Adrenal gland (tissue), 12 donors: ENCODE results near the gene HAPSTR1. TPM values are rescaled to one million over a fixed set of nuclear protein-coding genes. Genes with fewer than 3 reads are reported as not detected.
A peak's percentile ranks its signal among the peaks of the same experiment; 100 is the strongest.

Source experiments
- DNase-seq, 7 donors: peaks; one replicate each; pipeline ENCODE4 v3.0.0-alpha.2; 2019 to 2020
- H3K27ac ChIP-seq, 5 donors: fragments of 200-600 bp; sonication (generic) in 4 of 5; 1 replicate in 3 of 5; 2 replicates in 2 of 5; pipeline versions ENCODE4 v1.5.1 to v1.8.0; 2016 to 2020; ENCODE audit warnings: mild to moderate bottlenecking in 1 of 5
- H3K27me3 ChIP-seq: fragments of 200-600 bp; 2 replicates; pipeline ENCODE4 v1.8.0; 2021
- H3K36me3 ChIP-seq, 2 donors: fragments of 200-600 bp; replicated peaks in 1 of 2; 1 replicate in 1 of 2; 2 replicates in 1 of 2; pipeline versions ENCODE4 v1.5.1 to v1.8.0; 2018 to 2022
- H3K4me1 ChIP-seq, 2 donors: fragments of 200-600 bp; replicated peaks in 1 of 2; 1 replicate in 1 of 2; 2 replicates in 1 of 2; pipeline versions ENCODE4 v1.5.1 to v1.8.0; 2018 to 2021
- H3K4me3 ChIP-seq, 4 donors: fragments of 200-600 bp; sonication (generic) in 3 of 4; one replicate each; pipeline ENCODE4 v1.5.1; 2016 to 2018
- H3K9me3 ChIP-seq, 3 donors: fragments of 200-600 bp; sonication (generic) in 1 of 3; replicated peaks in 1 of 3; 1 replicate in 2 of 3; 2 replicates in 1 of 3; pipeline versions ENCODE4 v1.5.1 to v1.8.0; 2016 to 2021
- POLR2A ChIP-seq, 2 donors: fragments of 450-650 bp; IDR thresholded peaks; one replicate each; pipeline ENCODE4 v1.6.1; 2017; ENCODE audit warnings: antibody characterized with exemption in 2 of 2, mild to moderate bottlenecking in 2 of 2, moderate library complexity in 1 of 2
- WGBS, 4 donors: extraction: QIAGEN DNeasy Blood & Tissue Kit in 2 of 4; methylation state at CpG; one replicate each; pipeline versions ENCODE4 v1.1.5 to v1.1.7; 2013 to 2017; 5-methylcytosine and 5-hydroxymethylcytosine counted together
- intact Hi-C, 2 donors: fragments of 100-400 bp; cut with DNase I; formaldehyde crosslinking; loops; one replicate each; pipeline versions ENCODE4 v1.14.1 to v1.15.0; 2022 to 2023
- polyA plus RNA-seq, 3 donors: library from polyadenylated mRNA; stranded (reverse); fragments of 200-250 nt in 2 of 3; fragments of 350-450 nt in 1 of 3; fragmentation: Illumina TruSeq in 1 of 3; extraction: RNeasy Lipid Tissue Mini Kit (QIAGEN cat#74804) in 1 of 3; gene quantifications; one replicate each; pipeline ENCODE4 v1.2.3, GENCODE V29; 2013 to 2014
- total RNA-seq, 9 donors: library from RNA; depleted of rRNA in 4 of 9; stranded (reverse); fragments of >200 nt in 4 of 9; fragments of 120-200 nt in 1 of 9; fragmentation: NEBNext Ultra II Directional in 1 of 9; extraction: Animal tissue kit (Norgen Biotek cat#: 25700) in 1 of 9; gene quantifications; one replicate each; pipeline versions ENCODE4 v1.1.0 to v1.2.4, GENCODE V29; 2013 to 2023
- TF ChIP-seq, protein P1 (sequence below), 6 experiments: fragments of 450-650 bp in 4 of 6; fragments of 200-600 bp in 2 of 6; sonication (generic) in 1 of 6; IDR thresholded peaks; 1 replicate in 5 of 6; 2 replicates in 1 of 6; pipeline versions ENCODE4 v1.5.1 to v1.8.0; 2016 to 2021; ENCODE audit warnings: antibody characterized with exemption in 6 of 6, mild to moderate bottlenecking in 2 of 6, moderate library complexity in 1 of 6
- donor health status: healthy with polysubstance abuse.
- donor health status: Bipolar disorder and iron deficiency.
- donor health status: DM: yes; HTN: yes; CAD: no.
- donor health status: DM: no; HTN: no; CAD: no.
- donor health status: DM: no; HTN: no; CAD: no.
- donor health status: DM: yes; HTN: yes; CAD: no.

The HAPSTR1 gene
- total and polyA plus RNA-seq, 12 donors = 5.8 to 93.2 (median 60.1) TPM

DNA sequence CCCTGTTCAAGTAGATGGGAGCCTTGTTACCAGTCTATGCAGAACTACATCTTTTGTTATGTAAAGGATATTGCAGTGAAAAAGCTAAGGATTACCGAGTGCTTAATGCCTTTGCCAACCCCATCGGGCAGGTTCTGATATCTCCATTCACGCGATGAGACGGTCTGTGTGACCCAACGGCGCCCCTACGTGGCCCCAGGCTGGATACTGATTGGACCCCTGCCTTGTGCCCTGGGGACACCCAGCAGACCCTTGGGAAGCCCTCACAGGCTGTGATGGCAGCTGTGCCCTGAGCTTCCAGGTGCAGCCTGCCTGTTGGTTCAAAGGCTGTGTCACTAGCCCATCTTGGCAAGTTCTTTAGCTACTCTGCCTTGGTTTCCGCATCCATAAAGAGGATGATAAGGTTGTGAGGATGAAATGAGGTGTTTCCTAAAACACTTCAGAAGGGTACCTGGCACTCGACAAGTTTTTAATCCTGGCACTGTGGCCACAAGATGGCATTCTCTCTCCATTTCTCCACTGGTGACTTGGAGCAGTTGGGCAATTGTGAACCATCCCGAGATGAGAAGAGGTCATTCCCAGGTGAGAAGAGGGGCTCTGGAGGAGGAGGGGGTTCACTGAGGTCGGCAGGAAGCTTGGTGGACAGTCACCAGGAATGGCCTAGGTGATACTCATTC, 33.6 kb downstream of the HAPSTR1 start:
- H3K9me3 ChIP-seq = no peaks in the 10 kb centered on the region
- no peak overlapping the region for H3K27ac ChIP-seq
- 80 to 84% (median 82%) methylated on average over 12 of the region's 12 CpGs for WGBS, 4 donors
- H3K4me3 ChIP-seq = no peak overlapping the region
- peaks cover 0 to 26% of the 10 kb centered on the region in 2 donors for H3K36me3 ChIP-seq
- TF ChIP-seq, protein P1, sequence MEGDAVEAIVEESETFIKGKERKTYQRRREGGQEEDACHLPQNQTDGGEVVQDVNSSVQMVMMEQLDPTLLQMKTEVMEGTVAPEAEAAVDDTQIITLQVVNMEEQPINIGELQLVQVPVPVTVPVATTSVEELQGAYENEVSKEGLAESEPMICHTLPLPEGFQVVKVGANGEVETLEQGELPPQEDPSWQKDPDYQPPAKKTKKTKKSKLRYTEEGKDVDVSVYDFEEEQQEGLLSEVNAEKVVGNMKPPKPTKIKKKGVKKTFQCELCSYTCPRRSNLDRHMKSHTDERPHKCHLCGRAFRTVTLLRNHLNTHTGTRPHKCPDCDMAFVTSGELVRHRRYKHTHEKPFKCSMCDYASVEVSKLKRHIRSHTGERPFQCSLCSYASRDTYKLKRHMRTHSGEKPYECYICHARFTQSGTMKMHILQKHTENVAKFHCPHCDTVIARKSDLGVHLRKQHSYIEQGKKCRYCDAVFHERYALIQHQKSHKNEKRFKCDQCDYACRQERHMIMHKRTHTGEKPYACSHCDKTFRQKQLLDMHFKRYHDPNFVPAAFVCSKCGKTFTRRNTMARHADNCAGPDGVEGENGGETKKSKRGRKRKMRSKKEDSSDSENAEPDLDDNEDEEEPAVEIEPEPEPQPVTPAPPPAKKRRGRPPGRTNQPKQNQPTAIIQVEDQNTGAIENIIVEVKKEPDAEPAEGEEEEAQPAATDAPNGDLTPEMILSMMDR (IDR thresholded peaks at IDR 0.05) = no peak
- no peak for TF ChIP-seq POLR2A (IDR thresholded peaks at IDR 0.05)
- H3K27me3 ChIP-seq = no peaks in the 10 kb centered on the region
- peak in 1 of 7 donors; percentile 52 for DNase-seq
- intact Hi-C loops = no loop called here
- H3K4me1 ChIP-seq = peaks cover 0 to 13% of the 10 kb centered on the region in 2 donors

DNA sequence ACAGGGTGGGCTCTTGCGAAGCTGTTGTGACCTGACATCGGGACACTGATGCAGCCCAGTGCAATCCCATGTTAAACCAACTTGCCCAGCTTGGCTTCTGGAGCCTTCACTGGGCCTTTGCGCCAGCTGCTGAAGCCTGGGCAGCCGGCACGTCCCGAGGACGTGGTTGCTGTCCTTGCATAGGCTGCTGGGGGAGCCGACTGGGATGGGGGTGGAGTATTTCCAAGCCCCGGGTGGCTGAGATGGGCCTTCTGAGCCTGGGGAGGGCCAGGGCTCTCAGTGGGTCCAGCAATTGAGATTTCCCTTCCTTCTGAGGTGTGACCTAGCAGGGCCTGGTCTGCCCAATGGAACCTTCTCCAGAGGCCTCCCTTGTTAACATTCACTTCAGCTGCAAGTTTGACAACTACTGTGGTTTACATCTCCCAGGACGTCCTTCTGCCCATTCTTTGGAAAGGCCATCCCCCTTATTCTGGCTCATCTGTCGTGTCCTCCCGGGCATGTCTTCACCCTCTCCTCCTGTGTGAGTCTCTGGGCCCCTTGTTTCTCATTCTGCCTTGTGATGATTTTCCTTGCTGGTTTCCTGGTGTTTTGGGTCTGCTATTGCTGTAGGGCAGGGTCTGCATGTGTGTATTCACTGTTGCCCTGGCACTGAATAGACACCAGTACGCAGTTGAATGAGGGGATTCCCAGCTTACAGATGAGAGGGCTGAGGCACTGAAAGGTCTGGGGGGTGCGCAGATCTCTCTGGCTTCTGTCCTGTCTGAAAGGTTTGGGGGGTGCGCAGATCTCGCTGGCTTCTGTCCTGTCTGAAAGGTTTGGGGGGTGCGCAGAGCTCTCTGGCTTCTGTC, 34.4 kb downstream of the HAPSTR1 start:
- 81 to 86% (median 83%) methylated on average over 6 to 17 of the region's 17 CpGs for WGBS, 4 donors
- H3K27ac ChIP-seq = no peak overlapping the region
- peak in 1 of 7 donors; percentile 47 for DNase-seq
- peaks cover 0 to 10% of the 10 kb centered on the region in 2 donors for H3K4me1 ChIP-seq
- TF ChIP-seq, protein P1 (IDR thresholded peaks at IDR 0.05) = no peak
- TF ChIP-seq POLR2A (IDR thresholded peaks at IDR 0.05) = no peak
- no peaks in the 10 kb centered on the region for H3K27me3 ChIP-seq
- intact Hi-C loops = no loop called here
- no peak overlapping the region for H3K4me3 ChIP-seq
- H3K9me3 ChIP-seq = no peaks in the 10 kb centered on the region
- peaks cover 0 to 26% of the 10 kb centered on the region in 2 donors for H3K36me3 ChIP-seq

DNA sequence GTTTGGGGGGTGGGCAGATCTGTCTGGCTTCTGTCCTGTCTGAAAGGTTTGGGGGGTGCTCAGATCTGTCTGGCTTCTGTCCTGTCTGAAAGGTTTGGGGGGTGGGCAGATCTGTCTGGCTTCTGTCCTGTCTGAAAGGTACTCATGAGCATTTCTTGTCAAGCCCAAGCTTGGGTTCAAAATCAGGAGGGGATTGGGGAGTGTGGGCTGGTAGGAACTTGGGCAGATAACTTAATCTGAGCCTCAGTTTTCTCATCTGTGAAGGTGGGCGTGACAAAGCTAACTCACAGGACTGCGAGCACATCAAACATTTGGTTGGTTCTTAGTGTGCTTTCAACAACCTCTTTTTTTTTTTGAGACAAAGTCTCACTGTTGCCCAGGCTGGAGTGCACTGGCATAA, 35.2 kb downstream of the HAPSTR1 start:
- Histone ChIP-seq H3K27ac (no peak overlapping the region), H3K9me3 (no peaks in the 10 kb centered on the region), H3K27me3 (no peaks in the 10 kb centered on the region), H3K4me1 (peaks cover 0 to 4% of the 10 kb centered on the region in 2 donors), H3K36me3 (peaks cover 0 to 23% of the 10 kb centered on the region in 2 donors), H3K4me3 (no peak overlapping the region)
- peak in 1 of 7 donors; percentile 35 for DNase-seq
- intact Hi-C loops = no loop called here
- TF ChIP-seq, protein P1 (IDR thresholded peaks at IDR 0.05) = no peak
- no peak for TF ChIP-seq POLR2A (IDR thresholded peaks at IDR 0.05)
- WGBS, 4 donors = 88 to 100% (median 91%) methylated on average over 2 of the region's 2 CpGs
